Loucy (cell line): ENCODE results near the gene OPRM1.

Source experiments
- H2AFZ ChIP-seq: fragments of 200-600 bp; sonication (generic); 2 replicates; pipeline ENCODE4 v1.6.0; 2016; ENCODE audit warnings: antibody characterized with exemption, mild to moderate bottlenecking, low read length, moderate library complexity
- H3F3A ChIP-seq: fragments of 200-600 bp; 2 replicates; pipeline ENCODE4 v1.6.0; 2016; ENCODE audit warnings: antibody characterized with exemption, low read depth, mild to moderate bottlenecking
- H3K27me3 ChIP-seq: fragments of 200-600 bp; sonication (generic); 2 replicates; pipeline ENCODE4 v1.6.1; 2014; ENCODE audit warnings: low read length, mild to moderate bottlenecking; ENCODE audit not compliant: insufficient read depth, poor library complexity, severe bottlenecking
- H3K36me3 ChIP-seq: fragments of 200-600 bp; sonication (generic); 2 replicates; pipeline ENCODE4 v1.6.1; 2016; ENCODE audit warnings: low read length; ENCODE audit not compliant: insufficient read depth
- H3K4me1 ChIP-seq: fragments of 200-600 bp; sonication (generic); 2 replicates; pipeline ENCODE4 v1.5.1; 2014; ENCODE audit warnings: low read length, mild to moderate bottlenecking; ENCODE audit not compliant: insufficient read depth, poor library complexity, severe bottlenecking
- H3K4me2 ChIP-seq: fragments of 200-600 bp; sonication (generic); 2 replicates; pipeline ENCODE4 v1.6.0; 2014; ENCODE audit warnings: antibody characterized with exemption, low read length, low read depth, mild to moderate bottlenecking; ENCODE audit not compliant: poor library complexity, severe bottlenecking
- H3K4me3 ChIP-seq: fragments of 200-600 bp; sonication (generic); 2 replicates; pipeline ENCODE4 v1.5.1; 2014; ENCODE audit warnings: low read length, mild to moderate bottlenecking, mixed read lengths; ENCODE audit not compliant: poor library complexity, severe bottlenecking
- H3K79me2 ChIP-seq: fragments of 200-600 bp; sonication (generic); 2 replicates; pipeline ENCODE4 v1.6.1; 2014; ENCODE audit warnings: low read length; ENCODE audit not compliant: insufficient read depth
- H3K9ac ChIP-seq: fragments of 200-600 bp; sonication (generic); 2 replicates; pipeline ENCODE4 v1.6.0; 2014; ENCODE audit warnings: mild to moderate bottlenecking, low read depth, low read length, moderate library complexity; ENCODE audit not compliant: poor library complexity, severe bottlenecking
- H3K9me2 ChIP-seq: fragments of 200-600 bp; sonication (generic); replicated peaks from 2 replicates; pipeline ENCODE4 v1.6.1; 2016; ENCODE audit warnings: low read depth, low read length, mixed read lengths
- H3K9me3 ChIP-seq: fragments of 200-600 bp; sonication (generic); 2 replicates; pipeline ENCODE4 v1.6.1; 2014; ENCODE audit warnings: mild to moderate bottlenecking, antibody characterized with exemption, low read length, low read depth; ENCODE audit not compliant: insufficient read depth
- H4K20me1 ChIP-seq: fragments of 200-600 bp; sonication (generic); 2 replicates; pipeline ENCODE4 v1.6.0; 2014; ENCODE audit warnings: antibody characterized with exemption, low read length, mild to moderate bottlenecking; ENCODE audit not compliant: insufficient read depth, poor library complexity, severe bottlenecking
- EZH2phosphoT487 ChIP-seq: fragments of 200-600 bp; IDR thresholded peaks from 2 replicates; pipeline ENCODE4 v1.6.1; 2018; ENCODE audit warnings: antibody characterized with exemption, mild to moderate bottlenecking, moderate library complexity, borderline replicate concordance
- TF ChIP-seq, protein P1 (sequence below): fragments of 200-600 bp; sonication (generic); conservative IDR thresholded peaks from 2 replicates; pipeline ENCODE4 v1.5.1; 2014; ENCODE audit warnings: mild to moderate bottlenecking, antibody characterized with exemption, low read length

Gene OPRM1

DNA sequence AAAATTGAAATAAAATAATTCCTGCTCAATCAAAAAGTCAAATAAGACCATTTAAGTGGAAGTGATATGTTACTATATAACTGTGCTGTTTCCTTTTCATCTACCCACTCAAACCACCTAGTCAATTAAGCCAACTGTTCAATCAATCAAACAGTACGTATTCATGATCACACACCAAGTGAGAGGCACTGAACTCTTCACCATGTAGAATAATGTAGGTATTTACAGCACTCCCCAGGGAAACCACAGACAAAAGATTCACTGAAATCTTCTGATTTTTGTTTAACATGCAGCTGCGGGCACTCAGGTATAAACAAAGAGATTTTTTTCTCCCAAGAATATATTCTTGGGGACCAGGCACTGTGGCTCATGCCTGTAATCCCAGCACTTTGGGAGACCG is 21.3 kb upstream of the OPRM1 start:
- H3K36me3 ChIP-seq: no peaks in the 10 kb centered on the region
- no peaks in the 10 kb centered on the region for H3K4me1 ChIP-seq
- no peaks in the 10 kb centered on the region for H4K20me1 ChIP-seq
- no peaks in the 10 kb centered on the region for H3K79me2 ChIP-seq
- no peak overlapping the region for H3K4me3 ChIP-seq
- TF ChIP-seq, protein P1, sequence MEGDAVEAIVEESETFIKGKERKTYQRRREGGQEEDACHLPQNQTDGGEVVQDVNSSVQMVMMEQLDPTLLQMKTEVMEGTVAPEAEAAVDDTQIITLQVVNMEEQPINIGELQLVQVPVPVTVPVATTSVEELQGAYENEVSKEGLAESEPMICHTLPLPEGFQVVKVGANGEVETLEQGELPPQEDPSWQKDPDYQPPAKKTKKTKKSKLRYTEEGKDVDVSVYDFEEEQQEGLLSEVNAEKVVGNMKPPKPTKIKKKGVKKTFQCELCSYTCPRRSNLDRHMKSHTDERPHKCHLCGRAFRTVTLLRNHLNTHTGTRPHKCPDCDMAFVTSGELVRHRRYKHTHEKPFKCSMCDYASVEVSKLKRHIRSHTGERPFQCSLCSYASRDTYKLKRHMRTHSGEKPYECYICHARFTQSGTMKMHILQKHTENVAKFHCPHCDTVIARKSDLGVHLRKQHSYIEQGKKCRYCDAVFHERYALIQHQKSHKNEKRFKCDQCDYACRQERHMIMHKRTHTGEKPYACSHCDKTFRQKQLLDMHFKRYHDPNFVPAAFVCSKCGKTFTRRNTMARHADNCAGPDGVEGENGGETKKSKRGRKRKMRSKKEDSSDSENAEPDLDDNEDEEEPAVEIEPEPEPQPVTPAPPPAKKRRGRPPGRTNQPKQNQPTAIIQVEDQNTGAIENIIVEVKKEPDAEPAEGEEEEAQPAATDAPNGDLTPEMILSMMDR: no peak
- no peak for TF ChIP-seq EZH2phosphoT487
- H3K4me2 ChIP-seq: no peak overlapping the region
- H3K27me3 ChIP-seq: no peaks in the 10 kb centered on the region
- no peaks in the 10 kb centered on the region for H3K9me2 ChIP-seq
- no peak overlapping the region for H2AFZ ChIP-seq
- no peaks in the 10 kb centered on the region for H3F3A ChIP-seq
- no peak overlapping the region for H3K9ac ChIP-seq
- H3K9me3 ChIP-seq: no peaks in the 10 kb centered on the region

DNA sequence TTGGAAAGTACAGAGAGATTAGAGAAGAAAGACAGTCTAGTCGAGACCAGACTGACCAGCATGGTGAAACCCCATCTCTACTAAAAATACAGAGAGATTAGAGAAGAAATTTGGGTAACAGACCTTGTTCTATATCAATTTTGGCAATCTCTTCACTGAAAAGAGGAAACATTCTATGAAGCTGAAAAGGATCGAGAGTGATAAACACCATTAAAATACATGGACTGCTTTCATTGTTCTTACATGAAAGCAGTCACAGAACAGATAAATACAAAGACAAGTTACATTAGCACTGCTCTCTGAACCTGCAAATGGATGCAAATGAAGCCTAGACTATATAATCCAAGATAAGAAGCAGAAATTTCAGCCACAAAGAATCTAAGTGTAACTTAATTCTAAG is 8.4 kb upstream of the OPRM1 start:
- no peak overlapping the region for H3K4me2 ChIP-seq
- no peaks in the 10 kb centered on the region for H3K79me2 ChIP-seq
- no peaks in the 10 kb centered on the region for H3K4me1 ChIP-seq
- H3K4me3 ChIP-seq: no peak overlapping the region
- no peaks in the 10 kb centered on the region for H3K9me2 ChIP-seq
- no peak overlapping the region for H3K9ac ChIP-seq
- H4K20me1 ChIP-seq: no peaks in the 10 kb centered on the region
- TF ChIP-seq, protein P1: no peak
- no peak for TF ChIP-seq EZH2phosphoT487
- no peaks in the 10 kb centered on the region; the same call in 1 of the 2 replicates for H3K9me3 ChIP-seq
- no peaks in the 10 kb centered on the region for H3K36me3 ChIP-seq
- no peaks in the 10 kb centered on the region for H3F3A ChIP-seq
- H3K27me3 ChIP-seq: no peaks in the 10 kb centered on the region
- no peak overlapping the region for H2AFZ ChIP-seq

DNA sequence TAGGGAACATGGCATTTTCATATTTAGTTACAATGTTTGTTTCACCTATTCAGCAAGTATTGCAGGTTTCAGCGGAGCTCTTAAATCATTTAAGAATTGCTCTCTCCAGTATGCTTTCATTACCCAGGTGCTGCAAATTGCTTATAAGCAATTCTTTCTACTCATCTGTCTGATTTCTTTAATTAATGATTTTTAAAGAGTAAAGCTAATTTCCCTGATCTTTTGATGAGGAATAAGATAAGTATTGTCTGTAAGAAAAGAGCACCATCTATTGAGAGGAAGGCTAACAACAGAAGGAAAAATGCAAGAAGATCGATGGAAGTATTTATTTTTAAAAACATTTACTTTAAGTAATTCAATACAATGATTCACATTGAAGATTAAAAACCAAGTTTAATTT is 2.0 kb downstream of the OPRM1 start:
- no peaks in the 10 kb centered on the region for H3K9me3 ChIP-seq
- H3K4me2 ChIP-seq: no peak overlapping the region

More for the DNA sequence above, 2.0 kb downstream of the OPRM1 start:
- TF ChIP-seq, protein P1: no peak
- no peak for TF ChIP-seq EZH2phosphoT487
- Histone ChIP-seq H3K27me3 (no peaks in the 10 kb centered on the region), H2AFZ (no peak overlapping the region), H3K9ac (no peak overlapping the region), H3K4me1 (no peaks in the 10 kb centered on the region), H3K36me3 (no peaks in the 10 kb centered on the region), H3K79me2 (no peaks in the 10 kb centered on the region), H3F3A (no peaks in the 10 kb centered on the region), H3K9me2 (no peaks in the 10 kb centered on the region), H4K20me1 (no peaks in the 10 kb centered on the region), H3K4me3 (no peak overlapping the region)
